Caco-2 (cell line): ENCODE measurements around the gene SBF1. TPM values are rescaled to one million over a fixed set of nuclear protein-coding genes. Genes with fewer than 3 reads are reported as not detected.

Source experiments
- BruUV-seq: library from RNA; stranded (reverse); fragments of 400-500 nt; replicated peaks from 2 replicates; lab custom pipeline; 2021; lab: Mats Ljungman, UMichigan
- CTCF ChIA-PET: fragments of 300-600 bp; sonication (Branson Sonifier 250); formaldehyde crosslinking; loops from one replicate; lab custom pipeline; 2022; ENCODE audit warnings: antibody characterized with exemption; lab: Charles Lee
- POLR2A ChIA-PET: fragments of 300-600 bp; sonication (Branson Sonifier 250); formaldehyde crosslinking; loops from one replicate; lab custom pipeline; 2022; ENCODE audit warnings: antibody characterized with exemption; lab: Charles Lee
- DNase-seq, 2 experiments: peaks; one replicate each; pipeline versions ENCODE4 v3.0.0 to v3.0.0-alpha.2; 2020 to 2022
- H3K27me3 ChIP-seq: replicated peaks from 2 replicates; pipeline ENCODE4 v1.6.0; 2011; ENCODE audit warnings: low read length; ENCODE audit not compliant: control insufficient read depth, insufficient read depth
- H3K36me3 ChIP-seq: 2 replicates; pipeline ENCODE4 v1.5.1; 2011; ENCODE audit warnings: low read length; ENCODE audit not compliant: control insufficient read depth, insufficient read depth
- H3K4me1 ChIP-seq: fragments of 250-450 bp; sonication (Bioruptor Pico); 2 replicates; pipeline ENCODE4 v1.5.1; 2020; ENCODE audit warnings: mild to moderate bottlenecking
- H3K4me3 ChIP-seq: 2 replicates; pipeline ENCODE4 v1.5.1; 2011; ENCODE audit warnings: low read depth, mild to moderate bottlenecking, control low read depth, low read length
- H3K9me3 ChIP-seq: fragments of 250-450 bp; sonication (Bioruptor Pico); 2 replicates; pipeline ENCODE4 v1.5.1; 2020; ENCODE audit warnings: mild to moderate bottlenecking, moderate library complexity
- H3K27ac Mint-ChIP-seq: one replicate; pipeline ENCODE4 v1.8.0; 2022; ENCODE audit warnings: mixed read lengths; ENCODE audit not compliant: unreplicated experiment
- H3K27me3 Mint-ChIP-seq: one replicate; pipeline ENCODE4 v1.8.0; 2022; ENCODE audit warnings: mixed read lengths; ENCODE audit not compliant: insufficient read depth, unreplicated experiment
- H3K36me3 Mint-ChIP-seq: one replicate; pipeline ENCODE4 v1.8.0; 2022; ENCODE audit warnings: mild to moderate bottlenecking, mixed read lengths; ENCODE audit not compliant: insufficient read depth, unreplicated experiment
- H3K4me1 Mint-ChIP-seq: one replicate; pipeline ENCODE4 v1.8.0; 2022; ENCODE audit warnings: low read depth, mixed read lengths; ENCODE audit not compliant: unreplicated experiment
- H3K4me3 Mint-ChIP-seq: one replicate; pipeline ENCODE4 v1.8.0; 2022; ENCODE audit warnings: mild to moderate bottlenecking, moderate library complexity, mixed read lengths; ENCODE audit not compliant: unreplicated experiment
- H3K9me3 Mint-ChIP-seq: one replicate; pipeline ENCODE4 v1.8.0; 2022; ENCODE audit warnings: mixed read lengths; ENCODE audit not compliant: unreplicated experiment
- CTCF ChIP-seq, 2 experiments: fragments of 200-600 bp in 1 of 2; IDR thresholded peaks; 1 replicate in 1 of 2; 2 replicates in 1 of 2; pipeline versions ENCODE4 v1.5.1 to v1.8.0; 2011 to 2022; ENCODE audit warnings: antibody characterized with exemption in 1 of 2, control low read depth in 1 of 2, inconsistent platforms in 1 of 2, low read depth in 1 of 2, low read length in 1 of 2, mild to moderate bottlenecking in 1 of 2, moderate library complexity in 1 of 2; ENCODE audit not compliant: insufficient read depth in 1 of 2, severe bottlenecking in 1 of 2, unreplicated experiment in 1 of 2
- intact Hi-C: fragments of 100-400 bp; cut with micrococcal nuclease; formaldehyde crosslinking; loops from one replicate; pipeline ENCODE4 v1.10.0; 2022; ENCODE audit not compliant: unreplicated experiment
- total RNA-seq: library from RNA; stranded (reverse); gene quantifications from 2 replicates; pipeline ENCODE4 v1.2.3, GENCODE V29; 2022

SBF1 gene
- total RNA-seq, 1 experiment from 2014 or later: 82.8 TPM

GRCh38 chr22:50505776-50506610 lies 31.2 kb upstream of the SBF1 start:
- no peak for TF ChIP-seq CTCF (IDR thresholded peaks at IDR 0.05; ENCODE audit: insufficient read depth in 1 of 2, low read depth in 1 of 2, low read length in 1 of 2, severe bottlenecking in 1 of 2, unreplicated experiment in 1 of 2)
- H3K9me3 ChIP-seq: no peaks in the 10 kb centered on the region
- H3K9me3 Mint-ChIP-seq: no peaks in the 10 kb centered on the region
- H3K27me3 Mint-ChIP-seq: no peaks in the 10 kb centered on the region
- peak overlapping the region; percentile 91 for H3K4me3 ChIP-seq
- no peak overlapping the region for H3K27ac Mint-ChIP-seq
- peaks cover 17% of the 10 kb centered on the region for H3K36me3 Mint-ChIP-seq
- ChIA-PET POLR2A (no interaction called here), CTCF (no interaction called here)
- no peaks in the 10 kb centered on the region for H3K27me3 ChIP-seq
- intact Hi-C loops: loop anchor here (10.0 kb wide), 1 partner anchor 111 kb away; no protein-coding TSS in a partner anchor
- H3K4me1 ChIP-seq: peaks cover 5% of the 10 kb centered on the region; the same call in 1 of the 2 replicates
- no peaks in the 10 kb centered on the region; the same call in 1 of the 2 replicates for H3K36me3 ChIP-seq
- H3K4me1 Mint-ChIP-seq: peaks cover 11% of the 10 kb centered on the region
- H3K4me3 Mint-ChIP-seq: peak overlapping the region; percentile 93
- BruUV-seq: no TSS peak
- peak in 1 of 2 experiments; percentile 43 for DNase-seq

- no peaks in the 10 kb centered on the region for H3K27me3 Mint-ChIP-seq
- H3K4me3 ChIP-seq: no peak overlapping the region
- H3K27ac Mint-ChIP-seq: no peak overlapping the region
- no peak for TF ChIP-seq CTCF (IDR thresholded peaks at IDR 0.05; ENCODE audit: insufficient read depth in 1 of 2, low read depth in 1 of 2, low read length in 1 of 2, severe bottlenecking in 1 of 2, unreplicated experiment in 1 of 2)
- H3K36me3 Mint-ChIP-seq: peaks cover 17% of the 10 kb centered on the region
- H3K27me3 ChIP-seq: no peaks in the 10 kb centered on the region
- H3K36me3 ChIP-seq: no peaks in the 10 kb centered on the region; the same call in 1 of the 2 replicates
- intact Hi-C loops: loop anchor here (10.0 kb wide), 1 partner anchor 111 kb away; no protein-coding TSS in a partner anchor
- ChIA-PET CTCF (no interaction called here), POLR2A (no interaction called here)
- H3K9me3 ChIP-seq: no peaks in the 10 kb centered on the region
- H3K4me1 Mint-ChIP-seq: peaks cover 11% of the 10 kb centered on the region
- BruUV-seq: no TSS peak
- H3K9me3 Mint-ChIP-seq: no peaks in the 10 kb centered on the region
- H3K4me3 Mint-ChIP-seq: peak overlapping the region; percentile 93
- peaks cover 5% of the 10 kb centered on the region; the same call in 1 of the 2 replicates for H3K4me1 ChIP-seq
- DNase-seq: no peak
Measured at GRCh38 chr22:50505276-50505775, 30.5 kb upstream of the SBF1 start.

- H3K4me1 Mint-ChIP-seq: peaks cover 8% of the 10 kb centered on the region
- H3K9me3 ChIP-seq: no peaks in the 10 kb centered on the region
- H3K4me1 ChIP-seq: peaks cover 5% of the 10 kb centered on the region; the same call in 1 of the 2 replicates
- no peak overlapping the region for H3K27ac Mint-ChIP-seq
- no TSS peak for BruUV-seq
- no peaks in the 10 kb centered on the region for H3K27me3 ChIP-seq
- no peaks in the 10 kb centered on the region for H3K27me3 Mint-ChIP-seq
- intact Hi-C loops: loop anchor here (10.0 kb wide), 1 partner anchor 110 kb away; no protein-coding TSS in a partner anchor
- TF ChIP-seq CTCF (IDR thresholded peaks at IDR 0.05; ENCODE audit: insufficient read depth in 1 of 2, low read depth in 1 of 2, low read length in 1 of 2, severe bottlenecking in 1 of 2, unreplicated experiment in 1 of 2): no peak
- H3K4me3 Mint-ChIP-seq: no peak overlapping the region
- H3K36me3 ChIP-seq: no peaks in the 10 kb centered on the region; the same call in 1 of the 2 replicates
- DNase-seq: no peak
- peaks cover 17% of the 10 kb centered on the region for H3K36me3 Mint-ChIP-seq
- ChIA-PET CTCF (no interaction called here), POLR2A (no interaction called here)
- H3K9me3 Mint-ChIP-seq: no peaks in the 10 kb centered on the region
- H3K4me3 ChIP-seq: no peak overlapping the region
Measured at GRCh38 chr22:50504369-50505211, 29.8 kb upstream of the SBF1 start.
